ENCODE results near the gene NIT1. TPM values are rescaled to one million over a fixed set of nuclear protein-coding genes. Genes with fewer than 3 reads are reported as not detected.

The NIT1 gene
- total RNA-seq, 1 experiment from 2014 or later = 39.6 TPM

DNA sequence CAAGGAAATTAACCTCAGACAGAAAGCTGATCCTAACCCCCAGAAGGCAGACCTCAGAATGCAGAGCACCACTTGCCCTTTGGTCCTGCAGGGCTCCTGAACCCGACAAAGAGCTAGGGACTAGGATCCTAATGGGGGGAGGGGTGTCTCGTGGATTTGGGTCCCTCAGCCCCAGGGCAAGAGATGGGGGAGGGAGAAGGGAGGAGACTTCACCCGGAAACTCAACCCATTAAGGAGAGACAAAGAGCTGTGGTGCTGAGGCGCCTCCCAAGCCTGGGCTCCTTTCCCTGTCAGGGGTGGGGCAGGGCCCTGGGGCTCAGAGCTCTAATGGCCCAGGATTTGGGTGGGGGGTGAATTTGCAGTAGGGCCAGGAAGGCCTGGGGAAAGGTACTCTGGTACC is 31.4 kb upstream of the NIT1 start:
- H3K79me1 ChIP-seq (ENCODE audit: insufficient read depth, low read depth, low read length, poor library complexity, severe bottlenecking) = no peaks in the 10 kb centered on the region
- H2BK15ac ChIP-seq (ENCODE audit: low read depth, low read length) = no peak overlapping the region
- no peak overlapping the region for H3K9ac ChIP-seq (ENCODE audit: extremely low read depth, insufficient read length, low read length)
- no peaks in the 10 kb centered on the region for H3K9me3 ChIP-seq (ENCODE audit: control insufficient read depth, low read depth, low read length)
- H3K18ac ChIP-seq (ENCODE audit: insufficient read length, low read depth, low read length) = no peak overlapping the region
- H4K8ac ChIP-seq (replicated peaks; ENCODE audit: insufficient read length, low read depth, low read length) = no peak overlapping the region
- no peaks in the 10 kb centered on the region for H3K9me3 Mint-ChIP-seq
- no peak overlapping the region for H3K27ac ChIP-seq (ENCODE audit: insufficient read length, low read depth, low read length)
- no peak overlapping the region for H3K23ac ChIP-seq (ENCODE audit: insufficient read length, low read depth, low read length)
- no CpG with 5 or more reads among the region's 4 CpGs for WGBS (ENCODE audit: extremely low coverage, insufficient read length, low lambda C conversion rate)
- no peaks in the 10 kb centered on the region for H3K4me1 ChIP-seq (ENCODE audit: insufficient read depth, low read length)
- H4K20me1 ChIP-seq (ENCODE audit: control insufficient read depth, insufficient read depth, insufficient read length) = no peaks in the 10 kb centered on the region
- no peak overlapping the region for H2BK5ac ChIP-seq (ENCODE audit: insufficient read length, low read length)
- peaks cover 44 to 45% of the 10 kb centered on the region in 2 experiments for H3K4me1 Mint-ChIP-seq
- H3K27me3 Mint-ChIP-seq (ENCODE audit: low read depth) = no peaks in the 10 kb centered on the region
- no peak overlapping the region for H2AK5ac ChIP-seq (ENCODE audit: insufficient read length, low read length)
- no peak overlapping the region for H4K5ac ChIP-seq (ENCODE audit: insufficient read length, low read depth, low read length)
- no peak overlapping the region for H4K91ac ChIP-seq (ENCODE audit: insufficient read length, low read depth, low read length)
- H3K56ac ChIP-seq (ENCODE audit: insufficient read length, low read depth, low read length) = no peak overlapping the region
- no peak for DNase-seq
- no peak overlapping the region for H2AFZ ChIP-seq (ENCODE audit: low read length)
- no peaks in the 10 kb centered on the region for H3K27me3 ChIP-seq (ENCODE audit: insufficient read depth, low read length)
- no peak overlapping the region for H3K4me2 ChIP-seq (ENCODE audit: insufficient read depth, insufficient read length, low read length)
- no peak overlapping the region for H3K4me3 Mint-ChIP-seq
- H3K23me2 ChIP-seq (ENCODE audit: insufficient read length, low read depth, low read length, poor library complexity, severe bottlenecking) = no peaks in the 10 kb centered on the region
- no peak overlapping the region for H2BK120ac ChIP-seq (ENCODE audit: low read depth, low read length, poor library complexity, severe bottlenecking)
- H3K14ac ChIP-seq (ENCODE audit: insufficient read depth, low read length) = no peak overlapping the region; the same call in 1 of the 2 replicates
- TF ChIP-seq, protein P1, sequence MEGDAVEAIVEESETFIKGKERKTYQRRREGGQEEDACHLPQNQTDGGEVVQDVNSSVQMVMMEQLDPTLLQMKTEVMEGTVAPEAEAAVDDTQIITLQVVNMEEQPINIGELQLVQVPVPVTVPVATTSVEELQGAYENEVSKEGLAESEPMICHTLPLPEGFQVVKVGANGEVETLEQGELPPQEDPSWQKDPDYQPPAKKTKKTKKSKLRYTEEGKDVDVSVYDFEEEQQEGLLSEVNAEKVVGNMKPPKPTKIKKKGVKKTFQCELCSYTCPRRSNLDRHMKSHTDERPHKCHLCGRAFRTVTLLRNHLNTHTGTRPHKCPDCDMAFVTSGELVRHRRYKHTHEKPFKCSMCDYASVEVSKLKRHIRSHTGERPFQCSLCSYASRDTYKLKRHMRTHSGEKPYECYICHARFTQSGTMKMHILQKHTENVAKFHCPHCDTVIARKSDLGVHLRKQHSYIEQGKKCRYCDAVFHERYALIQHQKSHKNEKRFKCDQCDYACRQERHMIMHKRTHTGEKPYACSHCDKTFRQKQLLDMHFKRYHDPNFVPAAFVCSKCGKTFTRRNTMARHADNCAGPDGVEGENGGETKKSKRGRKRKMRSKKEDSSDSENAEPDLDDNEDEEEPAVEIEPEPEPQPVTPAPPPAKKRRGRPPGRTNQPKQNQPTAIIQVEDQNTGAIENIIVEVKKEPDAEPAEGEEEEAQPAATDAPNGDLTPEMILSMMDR (conservative IDR thresholded peaks at IDR 0.05) = no peak
- H2BK12ac ChIP-seq (ENCODE audit: insufficient read length, low read depth, low read length) = no peak overlapping the region
- H3K27ac Mint-ChIP-seq = no peak overlapping the region; a peak in 1 of 7 replicates
- H2BK20ac ChIP-seq (ENCODE audit: low read depth, low read length, poor library complexity, severe bottlenecking) = no peak overlapping the region
- H3T11ph ChIP-seq (ENCODE audit: low read length) = no peak overlapping the region
- no peak overlapping the region for H3K4ac ChIP-seq (ENCODE audit: low read depth, low read length)
- H3K79me2 ChIP-seq (ENCODE audit: insufficient read depth, low read length) = no peaks in the 10 kb centered on the region
- no peaks in the 10 kb centered on the region for H3K36me3 Mint-ChIP-seq (ENCODE audit: insufficient read depth in 1 of 3, low read depth in 3 of 3)
